ENCODE results near the gene DDX19B.

GRCh38 chr16:70378869-70379493, 80.0 kb downstream of the DDX19B start:
- TF ChIP-seq POLR2AphosphoS5 (IDR thresholded peaks at IDR 0.05; ENCODE audit: low read depth) = no peak
- no peak for TF ChIP-seq CTCF (IDR thresholded peaks at IDR 0.05; ENCODE audit: insufficient read depth, low read length)
